Activated T-helper 17 cell treated with anti-CD3 and anti-CD28 coated beads, Interleukin-2, amount 50 U/mL, for 72 hours (primary cell): ENCODE measurements around the gene CREBRF. TPM values are rescaled to one million over a fixed set of nuclear protein-coding genes. Genes with fewer than 3 reads are reported as not detected.
"Not testable (repeated sequence)": the region's sequence is repeated elsewhere in the genome, so short reads cannot be mapped to it uniquely, and the experiment has no call there.

Source experiments
- ATAC-seq: fragments of 150-1000 bp; cut with Tn5 transposase; replicated peaks from 2 replicates; pipeline ENCODE4 v1.10.0; 2021; ENCODE audit warnings: mild to moderate bottlenecking, moderate library complexity
- H3K27ac Mint-ChIP-seq: one replicate; pipeline ENCODE4 v1.8.0; 2022; ENCODE audit warnings: mixed read lengths
- H3K27me3 Mint-ChIP-seq: one replicate; pipeline ENCODE4 v1.8.0; 2022; ENCODE audit warnings: mixed read lengths
- H3K36me3 Mint-ChIP-seq: one replicate; pipeline ENCODE4 v1.8.0; 2022; ENCODE audit warnings: low read depth, mild to moderate bottlenecking, mixed read lengths
- H3K4me1 Mint-ChIP-seq: one replicate; pipeline ENCODE4 v1.8.0; 2022; ENCODE audit warnings: mixed read lengths
- H3K4me3 Mint-ChIP-seq: one replicate; pipeline ENCODE4 v1.8.0; 2022; ENCODE audit warnings: mild to moderate bottlenecking, mixed read lengths
- H3K9me3 Mint-ChIP-seq: one replicate; pipeline ENCODE4 v1.8.0; 2022; ENCODE audit warnings: mixed read lengths
- total RNA-seq, 2 donors: library from RNA; stranded (reverse); gene quantifications; one replicate each; pipeline ENCODE4 v1.2.3, GENCODE V29; 2022

Gene CREBRF
- total RNA-seq, 2 donors from 2014 or later: 10.5 to 29.5 TPM

DNA sequence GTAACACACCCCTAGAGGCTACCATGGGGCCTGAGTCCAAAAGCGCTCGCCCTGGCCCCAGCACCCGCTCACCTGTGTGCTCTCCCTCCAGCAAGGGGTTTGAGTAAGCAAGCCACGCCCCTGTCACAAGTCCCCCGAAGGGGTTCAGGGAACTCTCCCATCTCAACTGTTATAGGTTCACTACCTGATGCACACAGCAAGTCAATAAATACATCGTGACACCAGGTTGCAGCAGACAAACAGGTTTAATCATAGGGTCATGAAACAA, 8.4 kb upstream of the CREBRF start:
- Mint-ChIP-seq H3K4me1 (no peaks in the 10 kb centered on the region), H3K36me3 (no peaks in the 10 kb centered on the region), H3K27me3 (peaks cover 4% of the 10 kb centered on the region), H3K9me3 (no peaks in the 10 kb centered on the region), H3K4me3 (no peak overlapping the region), H3K27ac (no peak overlapping the region)
- ATAC-seq: no peak

DNA sequence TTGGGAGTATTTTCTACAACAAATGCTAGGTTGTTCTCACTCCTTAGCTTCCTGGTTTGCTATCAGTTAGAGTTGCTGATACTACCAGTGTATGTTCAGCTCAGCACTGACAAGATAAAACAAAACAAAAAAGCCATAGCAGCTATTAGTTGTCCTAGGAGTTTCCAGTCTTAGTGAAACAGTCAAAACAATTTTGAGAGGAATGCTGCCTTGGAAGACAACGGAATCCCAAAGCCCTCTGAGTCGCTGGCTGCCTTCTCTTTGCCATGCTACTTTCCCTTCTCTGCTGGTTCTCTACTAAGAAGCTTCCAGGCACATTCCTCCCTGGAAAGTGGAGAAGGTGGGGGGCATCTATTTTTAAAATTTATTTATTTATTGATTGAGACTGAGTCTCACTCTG, 5.4 kb upstream of the CREBRF start:
- Mint-ChIP-seq H3K27me3 (peaks cover 4% of the 10 kb centered on the region), H3K9me3 (no peaks in the 10 kb centered on the region), H3K4me1 (peaks cover 10% of the 10 kb centered on the region), H3K27ac (no peak overlapping the region), H3K36me3 (no peaks in the 10 kb centered on the region), H3K4me3 (no peak overlapping the region)
- ATAC-seq: no peak

DNA sequence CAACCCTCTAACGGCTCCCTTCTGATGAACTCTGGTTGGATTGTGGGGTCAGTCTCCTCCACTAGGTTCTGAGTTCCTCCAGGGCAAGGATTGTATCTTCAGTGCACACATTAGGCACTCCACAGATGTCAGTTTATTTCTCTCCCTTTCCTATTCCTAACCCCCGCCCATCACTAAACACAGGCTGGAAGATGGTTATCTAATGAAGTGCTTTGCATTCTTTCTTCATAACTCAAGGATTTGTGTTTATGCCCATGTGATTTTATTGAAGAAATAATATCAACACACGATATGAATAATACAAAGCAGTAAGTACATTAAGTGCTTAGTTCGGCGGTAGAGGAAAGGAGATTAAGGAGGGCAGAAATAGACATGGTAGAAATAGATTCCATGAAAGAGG, 4.4 kb upstream of the CREBRF start:
- H3K4me3 Mint-ChIP-seq: no peak overlapping the region
- no peaks in the 10 kb centered on the region for H3K36me3 Mint-ChIP-seq
- no peaks in the 10 kb centered on the region for H3K9me3 Mint-ChIP-seq
- ATAC-seq: no peak
- no peak overlapping the region for H3K27ac Mint-ChIP-seq
- H3K4me1 Mint-ChIP-seq: peaks cover 10% of the 10 kb centered on the region
- H3K27me3 Mint-ChIP-seq: peaks cover 4% of the 10 kb centered on the region

DNA sequence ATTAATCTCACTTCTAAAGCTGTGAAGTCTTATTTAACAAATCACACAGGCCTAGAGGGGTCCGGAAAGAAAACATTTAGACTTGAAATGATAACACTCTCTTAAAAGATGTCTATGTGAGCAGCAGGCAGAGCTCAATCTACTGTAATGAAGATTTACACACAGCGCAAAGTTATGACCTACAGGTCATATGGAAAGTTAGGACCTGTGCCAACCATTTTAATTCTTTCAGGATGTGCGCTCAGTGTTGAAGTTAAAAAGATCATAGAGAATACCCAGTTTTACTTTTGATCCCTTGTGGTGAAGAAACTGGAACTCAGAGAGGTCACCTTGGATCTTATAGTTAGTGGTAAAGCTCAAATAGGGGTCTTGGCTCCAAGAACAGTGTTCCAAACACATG, 3.1 kb upstream of the CREBRF start:
- Mint-ChIP-seq H3K27me3 (peaks cover 4% of the 10 kb centered on the region), H3K4me1 (peaks cover 10% of the 10 kb centered on the region), H3K4me3 (no peak overlapping the region), H3K36me3 (no peaks in the 10 kb centered on the region), H3K27ac (no peak overlapping the region), H3K9me3 (no peaks in the 10 kb centered on the region)
- no peak for ATAC-seq

DNA sequence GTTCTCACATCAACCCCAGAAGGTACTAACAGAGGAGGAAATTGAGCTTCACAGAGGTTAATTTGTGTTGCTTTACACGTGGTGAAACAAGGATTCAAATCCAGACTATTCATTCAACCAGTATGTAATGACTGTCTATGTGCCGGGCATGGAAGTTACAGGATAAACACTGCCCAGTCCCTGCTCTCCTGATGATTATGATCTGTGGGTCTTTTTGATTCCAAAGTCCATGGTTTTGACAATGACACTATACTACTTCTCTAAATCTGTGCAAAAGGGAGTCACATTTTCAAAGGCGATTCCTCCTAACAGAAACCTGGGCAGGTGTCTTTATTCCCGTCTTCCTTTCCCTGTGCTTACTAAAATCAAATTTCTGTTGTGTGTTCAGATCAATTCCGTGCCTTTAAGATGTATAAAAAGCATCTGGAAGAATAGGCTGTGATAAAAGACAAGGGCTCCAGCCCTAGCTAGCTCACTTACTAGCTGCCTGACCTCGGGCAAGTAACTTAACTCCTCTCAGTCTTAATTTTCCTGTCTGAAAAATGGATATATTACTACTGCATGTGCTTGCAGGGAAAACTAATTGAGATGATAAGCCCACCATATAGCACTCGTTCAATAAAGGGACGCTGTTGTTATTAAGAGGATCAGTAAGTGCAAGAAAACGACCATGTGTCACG, 970 bp upstream of the CREBRF start:
- peaks cover 15% of the 10 kb centered on the region for H3K4me1 Mint-ChIP-seq
- H3K36me3 Mint-ChIP-seq: peaks cover 6% of the 10 kb centered on the region
- H3K27ac Mint-ChIP-seq: peak overlapping the region; percentile 96
- ATAC-seq: no peak
- H3K27me3 Mint-ChIP-seq: peaks cover 4% of the 10 kb centered on the region
- H3K9me3 Mint-ChIP-seq: no peaks in the 10 kb centered on the region
- peak overlapping the region; percentile 91 for H3K4me3 Mint-ChIP-seq

DNA sequence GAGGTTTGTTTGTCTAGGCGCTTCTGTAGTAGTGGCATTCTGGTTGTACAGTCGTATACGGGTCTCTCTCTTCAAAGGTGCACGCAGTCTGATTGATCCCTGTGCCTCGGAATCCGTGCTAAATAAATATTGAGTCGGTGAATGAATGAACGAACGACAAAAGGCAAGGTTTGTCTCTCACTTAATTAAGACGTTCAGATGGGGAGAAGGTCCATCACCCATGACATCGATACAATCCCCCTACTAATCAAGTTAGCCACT, 500 bp upstream of the CREBRF start:
- Mint-ChIP-seq H3K4me1 (peaks cover 15% of the 10 kb centered on the region), H3K27ac (peak overlapping the region; percentile 96), H3K27me3 (peaks cover 4% of the 10 kb centered on the region), H3K36me3 (peaks cover 11% of the 10 kb centered on the region), H3K4me3 (peak overlapping the region; percentile 91), H3K9me3 (no peaks in the 10 kb centered on the region)
- no peak for ATAC-seq

DNA sequence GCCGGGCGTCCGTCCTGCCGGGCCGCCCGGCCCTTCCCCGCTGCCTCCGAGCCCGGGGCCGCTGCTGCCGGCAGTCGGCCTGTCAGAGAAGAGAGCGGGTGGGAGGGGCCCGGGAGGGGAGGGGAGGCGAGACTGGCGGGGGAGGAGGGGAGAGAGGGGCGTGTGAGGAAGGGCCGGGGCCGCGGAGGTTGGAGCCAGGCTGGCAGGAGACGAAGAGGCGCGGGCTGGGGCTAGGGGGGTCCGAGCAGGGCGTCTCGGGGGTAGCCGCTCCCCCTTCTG, 570 bp downstream of the CREBRF start:
- H3K9me3 Mint-ChIP-seq: no peaks in the 10 kb centered on the region
- peaks cover 4% of the 10 kb centered on the region for H3K27me3 Mint-ChIP-seq
- peak overlapping the region; percentile 91 for H3K4me3 Mint-ChIP-seq
- ATAC-seq: peak; percentile 53
- peak overlapping the region; percentile 94 for H3K27ac Mint-ChIP-seq
- peaks cover 19% of the 10 kb centered on the region for H3K36me3 Mint-ChIP-seq
- peaks cover 15% of the 10 kb centered on the region for H3K4me1 Mint-ChIP-seq

DNA sequence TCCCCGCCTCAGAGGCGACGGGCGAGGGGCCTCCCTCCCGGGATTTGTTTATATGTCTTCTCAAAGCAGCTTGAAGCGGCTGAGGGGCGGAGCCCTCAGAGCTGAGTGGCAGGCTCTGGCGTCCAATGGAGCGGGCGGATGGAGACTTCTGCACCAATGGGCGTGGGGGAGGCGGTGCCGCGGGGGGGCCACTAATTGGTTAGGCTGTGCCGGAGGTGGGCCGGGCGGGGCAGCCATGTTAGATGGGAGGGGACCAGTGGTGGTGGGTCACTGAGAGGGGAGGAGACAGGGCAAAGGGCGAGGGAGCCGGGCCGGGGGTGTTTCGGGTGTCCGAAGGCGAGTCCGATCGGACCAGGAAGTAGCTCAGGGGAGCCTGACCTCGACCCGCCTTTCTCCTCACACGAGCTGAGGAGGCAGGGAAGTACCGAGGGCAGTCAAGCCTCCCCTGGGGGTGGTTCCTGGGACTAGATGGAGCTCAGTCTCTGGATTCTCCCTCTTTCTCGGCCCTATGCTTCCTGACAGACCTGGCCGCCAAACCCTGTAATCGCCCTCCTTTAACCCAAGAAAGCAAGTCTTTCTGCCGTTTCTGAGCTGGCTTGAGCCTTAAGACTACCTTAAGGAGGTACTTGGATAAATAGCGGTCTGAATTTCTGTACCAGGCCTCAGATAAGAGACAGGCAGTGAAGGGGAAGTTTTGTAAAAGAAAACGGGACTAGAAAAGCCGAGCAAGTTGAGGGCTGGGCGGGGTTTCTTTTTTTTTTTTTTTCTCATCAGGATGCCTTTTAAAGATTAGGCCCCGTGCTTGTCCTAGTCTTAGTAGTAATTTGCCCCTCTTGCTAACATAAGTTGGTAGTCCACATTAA, 1.1 kb downstream of the CREBRF start:
- H3K4me1 Mint-ChIP-seq: peaks cover 19% of the 10 kb centered on the region
- peak; percentile 91 for ATAC-seq
- H3K27me3 Mint-ChIP-seq: no peaks in the 10 kb centered on the region
- peaks cover 19% of the 10 kb centered on the region for H3K36me3 Mint-ChIP-seq
- H3K4me3 Mint-ChIP-seq: peak overlapping the region; percentile 91
- no peaks in the 10 kb centered on the region for H3K9me3 Mint-ChIP-seq
- H3K27ac Mint-ChIP-seq: peak overlapping the region; percentile 94

DNA sequence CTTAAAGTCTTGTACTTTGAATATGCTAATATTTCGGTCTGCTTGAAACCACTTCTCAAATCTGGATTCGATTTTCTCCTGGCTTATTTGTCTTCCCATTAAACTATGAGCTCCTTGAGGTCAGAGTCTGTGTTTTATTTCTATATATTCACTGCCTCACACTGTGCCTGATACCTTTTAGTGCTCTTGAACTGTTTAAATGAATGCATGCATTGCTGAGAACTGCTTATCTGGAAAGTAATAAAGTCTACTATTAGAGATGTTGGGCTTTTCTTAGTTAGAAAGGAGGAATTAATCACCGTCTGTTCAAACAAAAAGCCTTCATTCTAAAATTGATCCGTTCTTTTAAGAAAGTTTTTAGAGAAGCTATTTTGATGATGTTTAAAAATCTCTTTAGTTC, 6.0 kb downstream of the CREBRF start:
- Mint-ChIP-seq H3K27me3 (no peaks in the 10 kb centered on the region), H3K27ac (peak overlapping the region; percentile 64), H3K9me3 (no peaks in the 10 kb centered on the region), H3K4me1 (peaks cover 29% of the 10 kb centered on the region), H3K4me3 (peak overlapping the region; percentile 44), H3K36me3 (peaks cover 25% of the 10 kb centered on the region)
- ATAC-seq: no peak

DNA sequence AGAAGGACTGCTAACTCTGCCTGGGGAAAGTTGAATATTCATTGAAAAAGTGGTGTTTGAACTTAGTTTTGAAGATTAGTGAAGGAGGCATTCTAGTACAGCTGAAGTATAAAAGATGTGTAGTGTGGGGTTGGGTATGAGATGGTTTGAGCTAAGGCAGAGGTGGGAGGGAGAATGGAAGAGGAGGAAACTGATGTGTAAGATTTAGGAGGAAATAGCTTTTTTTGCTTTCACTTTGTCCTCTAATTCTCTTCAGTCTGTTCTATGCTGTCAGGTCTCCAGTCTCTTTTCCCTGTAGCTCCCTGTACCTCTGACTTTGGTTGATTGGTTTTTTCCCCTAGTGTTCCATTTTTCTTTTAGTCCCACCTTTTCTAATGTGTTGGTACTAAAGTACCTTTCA, 9.0 kb downstream of the CREBRF start:
- ATAC-seq: peak; percentile 91
- Mint-ChIP-seq H3K27me3 (no peaks in the 10 kb centered on the region), H3K36me3 (peaks cover 19% of the 10 kb centered on the region), H3K9me3 (no peaks in the 10 kb centered on the region), H3K4me1 (peaks cover 36% of the 10 kb centered on the region), H3K4me3 (peak overlapping the region; percentile 68), H3K27ac (peak overlapping the region; percentile 61)

DNA sequence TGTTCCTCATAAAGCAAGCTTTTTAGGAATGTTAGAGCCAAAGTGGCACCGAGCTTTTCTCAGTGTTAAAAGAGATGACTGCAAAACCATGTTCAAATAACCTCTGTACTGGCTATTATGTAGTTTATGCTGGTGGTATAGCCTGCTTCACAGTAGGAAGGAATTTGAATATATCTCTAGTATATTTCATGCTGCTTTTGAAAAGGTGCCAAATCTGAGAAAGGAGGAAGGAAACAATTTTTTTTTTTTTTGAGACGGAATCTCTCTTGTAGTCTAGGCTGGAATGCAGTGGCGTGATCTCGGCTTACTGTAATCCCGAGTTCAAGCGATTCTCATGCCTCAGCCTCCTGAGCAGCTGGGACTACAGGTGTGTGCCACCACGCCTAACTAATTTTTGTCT, 13.5 kb downstream of the CREBRF start:
- no peaks in the 10 kb centered on the region for H3K27me3 Mint-ChIP-seq

DNA sequence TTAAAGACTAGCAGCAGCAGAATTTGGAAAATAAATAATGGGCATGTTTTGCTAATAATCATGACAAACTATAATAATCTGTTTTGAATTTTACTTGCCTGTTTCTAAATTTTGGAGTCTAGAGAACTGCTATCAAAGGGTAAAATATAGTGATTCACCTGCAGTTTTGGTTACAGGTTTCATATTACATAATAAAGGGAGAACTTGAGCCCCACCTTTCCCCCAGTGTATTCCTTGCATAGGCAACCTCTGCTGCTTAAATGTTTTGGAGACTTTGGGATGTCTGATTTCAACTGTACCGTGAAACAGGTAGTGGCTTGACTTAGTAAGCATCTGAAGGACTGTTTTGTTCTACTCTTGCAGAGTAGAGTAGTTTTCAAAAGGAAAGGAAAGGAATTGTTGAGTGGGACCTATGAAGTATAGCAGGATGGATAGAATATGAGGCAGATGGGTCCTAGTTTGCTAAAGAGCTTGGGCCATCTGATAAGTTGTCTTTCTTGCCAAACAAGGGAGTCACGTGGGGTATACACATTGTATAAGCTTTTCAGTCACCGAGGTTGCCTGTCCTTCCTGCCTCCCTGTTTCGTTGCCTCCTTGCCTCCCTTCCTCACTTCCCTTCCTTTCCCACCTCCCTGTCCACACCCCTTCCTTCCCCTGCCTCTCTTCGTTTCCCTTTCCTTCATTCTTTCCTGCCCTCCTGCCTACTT, 19.1 kb downstream of the CREBRF start:
- no peak for ATAC-seq
- Mint-ChIP-seq H3K9me3 (no peaks in the 10 kb centered on the region), H3K4me3 (peak overlapping the region; percentile 12), H3K36me3 (peaks cover 6% of the 10 kb centered on the region), H3K27ac (peak overlapping the region; percentile 65), H3K27me3 (no peaks in the 10 kb centered on the region), H3K4me1 (peaks cover 21% of the 10 kb centered on the region)

More for the DNA sequence above, 13.5 kb downstream of the CREBRF start:
- Mint-ChIP-seq H3K4me1 (peaks cover 38% of the 10 kb centered on the region), H3K9me3 (no peaks in the 10 kb centered on the region), H3K36me3 (no peaks in the 10 kb centered on the region), H3K4me3 (no peak overlapping the region), H3K27ac (no peak overlapping the region)
- ATAC-seq: no peak

DNA sequence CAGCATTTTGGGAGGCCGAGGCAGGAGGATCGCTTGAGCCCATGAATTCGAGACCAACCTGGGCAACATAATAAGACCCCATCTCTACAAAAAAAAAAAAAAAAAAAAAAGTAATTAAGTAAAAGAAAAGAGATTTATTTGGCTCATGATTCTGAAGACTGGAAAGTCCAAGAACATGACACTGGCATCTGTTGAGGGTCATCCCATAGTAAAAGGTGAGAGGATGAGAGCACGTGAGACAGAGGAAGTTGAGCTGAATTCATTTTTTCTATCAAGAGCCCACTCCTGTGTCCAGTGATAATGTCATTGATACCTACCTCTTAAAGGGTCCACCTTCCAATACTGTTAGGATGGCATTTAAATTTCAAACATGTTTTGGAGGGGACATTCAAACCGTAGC, 19.8 kb downstream of the CREBRF start:
- Mint-ChIP-seq H3K36me3 (peaks cover 13% of the 10 kb centered on the region), H3K9me3 (no peaks in the 10 kb centered on the region), H3K27ac (no peak overlapping the region), H3K27me3 (no peaks in the 10 kb centered on the region), H3K4me3 (no peak overlapping the region), H3K4me1 (peaks cover 18% of the 10 kb centered on the region)
- ATAC-seq: no peak

DNA sequence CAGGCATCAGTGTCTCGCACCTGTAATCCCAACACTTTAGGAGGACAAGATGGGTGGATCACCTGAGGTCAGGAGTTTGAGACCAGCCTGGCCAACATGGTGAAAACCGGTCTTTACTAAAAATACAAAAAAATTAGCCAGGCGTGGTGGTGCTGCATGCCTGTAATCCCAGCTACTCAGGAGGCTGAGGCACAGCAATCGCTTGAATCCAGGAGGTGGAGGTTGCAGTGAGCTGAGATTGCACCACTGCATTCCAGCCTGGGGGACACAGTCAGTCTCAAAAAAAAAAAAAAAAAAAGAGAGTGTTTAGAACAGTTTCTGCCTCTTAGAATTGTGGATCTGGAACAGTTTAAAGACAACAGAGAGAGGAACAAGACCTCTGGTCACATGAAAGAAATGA, 20.3 kb downstream of the CREBRF start:
- peaks cover 17% of the 10 kb centered on the region for H3K4me1 Mint-ChIP-seq
- not testable (repeated sequence) for H3K27me3 Mint-ChIP-seq, H3K27ac Mint-ChIP-seq, H3K4me3 Mint-ChIP-seq, H3K9me3 Mint-ChIP-seq, ATAC-seq
- peaks cover 18% of the 10 kb centered on the region for H3K36me3 Mint-ChIP-seq

DNA sequence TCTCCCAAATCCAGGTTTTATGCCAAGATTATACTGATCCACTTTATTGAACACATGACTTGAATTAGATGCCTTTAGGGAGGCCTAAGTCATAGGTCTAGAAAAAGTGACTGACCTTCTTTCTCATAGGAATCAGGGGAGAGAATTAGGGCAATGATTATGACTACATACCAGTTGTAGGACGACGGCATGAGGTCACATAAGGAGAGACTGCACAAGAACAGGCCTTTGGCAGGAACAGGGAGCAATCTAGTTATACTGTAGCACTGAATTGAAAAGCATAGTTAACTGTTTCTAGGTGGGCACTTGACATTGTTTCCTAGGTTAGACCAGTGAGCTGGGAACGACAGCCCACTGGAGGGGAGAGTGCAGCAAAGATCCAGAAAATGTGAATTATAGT, 22.7 kb downstream of the CREBRF start:
- Mint-ChIP-seq H3K27ac (no peak overlapping the region), H3K4me3 (no peak overlapping the region), H3K9me3 (no peaks in the 10 kb centered on the region), H3K4me1 (peaks cover 10% of the 10 kb centered on the region), H3K27me3 (no peaks in the 10 kb centered on the region), H3K36me3 (peaks cover 37% of the 10 kb centered on the region)
- ATAC-seq: no peak
